Lower leg skin (tissue), 4 donors: Measurements from ENCODE around the gene CCL5. TPM values are rescaled to one million over a fixed set of nuclear protein-coding genes. Genes with fewer than 3 reads are reported as not detected.

Source experiments
- DNase-seq, 2 donors: peaks; one replicate each; pipeline ENCODE4 v3.0.0-alpha.2; 2019; ENCODE audit warnings: low spot score in 2 of 2
- H3K4me3 ChIP-seq: fragments of 200-600 bp; sonication (generic); 2 replicates; pipeline ENCODE4 v1.5.1; 2017; ENCODE audit warnings: mild to moderate bottlenecking, low read depth; ENCODE audit not compliant: poor library complexity, severe bottlenecking
- CTCF ChIP-seq, 3 donors: fragments of 450-650 bp; IDR thresholded peaks; one replicate each; pipeline ENCODE4 v1.5.1; 2016; ENCODE audit warnings: antibody characterized with exemption in 3 of 3, mild to moderate bottlenecking in 3 of 3, moderate library complexity in 2 of 3
- POLR2A ChIP-seq, 2 donors: fragments of 450-650 bp; IDR thresholded peaks; one replicate each; pipeline ENCODE4 v1.6.1; 2016 to 2017; ENCODE audit warnings: antibody characterized with exemption in 2 of 2, mild to moderate bottlenecking in 1 of 2, moderate library complexity in 1 of 2
- WGBS, 2 donors: methylation state at CpG; one replicate each; pipeline ENCODE4 v1.1.5; 2018; 5-methylcytosine and 5-hydroxymethylcytosine counted together
- intact Hi-C: fragments of 100-400 bp; cut with DNase I; formaldehyde crosslinking; loops from one replicate; pipeline ENCODE4 v1.15.0; 2023; ENCODE audit warnings: low total_unique reads
- total RNA-seq, 4 donors: library from RNA; depleted of rRNA; stranded (reverse); fragments of >200 nt; gene quantifications; one replicate each; pipeline ENCODE4 v1.1.0, GENCODE V29; 2016

The CCL5 gene
- total RNA-seq: 1 to 10 TPM in 3 of 4 donors, under 1 TPM in 1; 0.91 to 2.2 (median 1.2) TPM

GRCh38 chr17:35879773-35880654, at the start of gene CCL5:
CCL5 (minus strand) TSS chr17:35880360.
- H3K4me3 ChIP-seq: no peak within 1 kb of the TSS
- intact Hi-C loops: no loop called here
- WGBS, 2 donors: 57 to 68% methylated on average over 11 of the region's 11 CpGs
- TF ChIP-seq POLR2A (IDR thresholded peaks at IDR 0.05) (no peak), CTCF (IDR thresholded peaks at IDR 0.05) (no peak)
- DNase-seq: no peak

DNA sequence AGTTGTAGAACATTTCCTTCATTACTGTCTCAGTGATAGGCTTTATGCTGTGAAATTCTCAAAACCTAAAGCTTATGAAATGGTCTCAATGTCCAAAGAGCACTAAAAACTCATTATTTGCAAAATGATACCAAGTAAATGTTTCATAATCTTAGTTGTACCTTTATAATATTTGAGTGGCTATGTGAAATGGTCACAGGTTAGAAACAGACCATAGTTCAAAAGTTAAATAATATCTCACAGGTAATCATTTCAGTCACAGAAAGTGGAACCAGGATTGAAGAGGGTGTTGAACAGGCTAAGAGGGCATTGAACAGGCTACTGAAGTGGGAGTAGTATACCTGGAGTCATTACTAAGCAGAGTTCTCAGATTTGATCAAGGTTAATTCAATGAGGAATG, 47.6 kb upstream of the CCL5 start:
- DNase-seq: no peak

GRCh38 chr17:35923609-35924114, 43.5 kb upstream of the CCL5 start:
- WGBS, 2 donors: 98% methylated on average over 6 of the region's 6 CpGs
- intact Hi-C loops: no loop called here
- peak in 1 of 2 donors; percentile 13 for DNase-seq
- no peak for TF ChIP-seq POLR2A (IDR thresholded peaks at IDR 0.05)
- no peak for TF ChIP-seq CTCF (IDR thresholded peaks at IDR 0.05)
- H3K4me3 ChIP-seq: no peak overlapping the region

More for the DNA sequence above, 47.6 kb upstream of the CCL5 start:
- intact Hi-C loops: no loop called here
- no peak overlapping the region for H3K4me3 ChIP-seq
- TF ChIP-seq POLR2A (IDR thresholded peaks at IDR 0.05) (no peak), CTCF (IDR thresholded peaks at IDR 0.05) (no peak)

DNA sequence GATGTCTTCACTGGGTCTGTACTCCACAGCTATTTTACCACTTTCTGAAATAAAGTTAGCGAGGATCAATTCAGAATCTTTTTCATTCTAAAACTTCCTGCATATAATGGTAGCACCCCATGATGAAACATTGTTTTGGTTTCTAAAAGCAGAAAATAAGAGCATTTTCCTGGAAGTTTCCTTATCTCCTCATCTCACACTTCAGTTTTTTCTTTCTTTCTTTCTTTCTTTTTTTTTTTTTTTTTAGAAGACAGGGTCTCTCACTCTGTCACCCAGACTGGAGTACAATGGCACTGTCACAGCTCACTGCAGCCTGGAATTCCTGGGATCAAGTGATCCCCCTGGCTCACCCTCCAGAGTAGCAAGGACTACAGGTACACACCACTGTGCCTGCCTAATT, 40.1 kb upstream of the CCL5 start:
- WGBS, 2 donors: 95% methylated on average over 1 of the region's 1 CpG

GRCh38 chr17:35918665-35919064, 38.5 kb upstream of the CCL5 start:
- DNase-seq: no peak
- H3K4me3 ChIP-seq: no peak overlapping the region
- intact Hi-C loops: no loop called here
- TF ChIP-seq POLR2A (IDR thresholded peaks at IDR 0.05) (no peak), CTCF (IDR thresholded peaks at IDR 0.05) (no peak)
- 42 to 51% methylated on average over 3 of the region's 3 CpGs for whole genome bisulfite sequencing, 2 donors

More for the DNA sequence above, 40.1 kb upstream of the CCL5 start:
- DNase-seq: no peak
- TF ChIP-seq POLR2A (IDR thresholded peaks at IDR 0.05) (no peak), CTCF (IDR thresholded peaks at IDR 0.05) (no peak)
- intact Hi-C loops: no loop called here
- no peak overlapping the region for H3K4me3 ChIP-seq
